Hepatic stellate cell (primary cell): ENCODE measurements around the gene ANK3.
A peak's percentile ranks its signal among the peaks of the same experiment; 100 is the strongest.

Experiments
- DNase-seq: peaks from one replicate; pipeline ENCODE4 v3.0.0; 2011; ENCODE audit warnings: low spot score

Gene ANK3

GRCh38 chr10:60139290-60139689, 250.4 kb downstream of the ANK3 start:
- no peak for DNase-seq

GRCh38 chr10:60138842-60139241, 250.8 kb downstream of the ANK3 start:
- no peak for DNase-seq

GRCh38 chr10:60138026-60138425, 251.6 kb downstream of the ANK3 start:
- DNase-seq, result no peak

- no peak for DNase-seq
Observed at GRCh38 chr10:60137292-60137992, 252.2 kb downstream of the ANK3 start.

GRCh38 chr10:60135020-60135419, 254.7 kb downstream of the ANK3 start:
- DNase-seq, result no peak

- no peak for DNase-seq
Observed at GRCh38 chr10:60134548-60134947, 255.1 kb downstream of the ANK3 start.

- no peak for DNase-seq
Observed at GRCh38 chr10:60130130-60130579, 259.5 kb downstream of the ANK3 start.

- no peak for DNase-seq
Observed at GRCh38 chr10:60125895-60126294, 263.8 kb downstream of the ANK3 start.

GRCh38 chr10:60124536-60124935, 265.1 kb downstream of the ANK3 start:
- DNase-seq, result no peak

- no peak for DNase-seq
Observed at GRCh38 chr10:60123668-60124067, 266.0 kb downstream of the ANK3 start.

- peak; percentile 28 for DNase-seq
Observed at GRCh38 chr10:60123172-60123571, 266.5 kb downstream of the ANK3 start.

- no peak for DNase-seq
Observed at GRCh38 chr10:60122190-60122589, 267.5 kb downstream of the ANK3 start.

GRCh38 chr10:60114765-60115586, 274.7 kb downstream of the ANK3 start:
- DNase-seq, result peak; percentile 40

- no peak for DNase-seq
Observed at GRCh38 chr10:60110739-60111138, 278.9 kb downstream of the ANK3 start.

- DNase-seq, result no peak
Observed at GRCh38 chr10:60107308-60107976, 282.2 kb downstream of the ANK3 start.

- DNase-seq, result no peak
Observed at GRCh38 chr10:60105295-60105695, 284.4 kb downstream of the ANK3 start.

GRCh38 chr10:60101821-60102220, 287.9 kb downstream of the ANK3 start:
- DNase-seq, result no peak

- DNase-seq, result peak; percentile 22
Observed at GRCh38 chr10:60099998-60100747, 289.5 kb downstream of the ANK3 start.

- no peak for DNase-seq
Observed at GRCh38 chr10:60098677-60099601, 290.7 kb downstream of the ANK3 start.

GRCh38 chr10:60096761-60097513, 292.7 kb downstream of the ANK3 start:
- no peak for DNase-seq
